ENCODE data around the gene B4GAT1.

- TF ChIP-seq SPI1 (IDR thresholded peaks at IDR 0.05; ENCODE audit: low read depth, low read length) (no peak), POLR2A (IDR thresholded peaks at IDR 0.05; ENCODE audit: low read depth, low read length) (no peak), POLR2AphosphoS5 (IDR thresholded peaks at IDR 0.05; ENCODE audit: low read depth, low read length) (no peak), TAF1 (IDR thresholded peaks at IDR 0.05; ENCODE audit: low read depth, low read length) (no peak), PAX5 (IDR thresholded peaks at IDR 0.05; ENCODE audit: insufficient read depth, low read length, severe bottlenecking) (no peak), POU2F2 (IDR thresholded peaks at IDR 0.05; ENCODE audit: low read depth, low read length) (no peak)
Measured at GRCh38 chr11:66341502-66342126, 5.8 kb downstream of the B4GAT1 start.
